ENCODE data around the gene PRR18.
A peak's percentile ranks its signal among the peaks of the same experiment; 100 is the strongest.

PRR18 gene

GRCh38 chr6:166334878-166335277 is 26.7 kb upstream of the PRR18 start:
- DNase-seq (ENCODE audit: low spot score) = no peak

GRCh38 chr6:166333172-166333995 is 25.2 kb upstream of the PRR18 start:
- no peak for DNase-seq (ENCODE audit: low spot score)

- no peak for DNase-seq (ENCODE audit: low spot score)
Measured at GRCh38 chr6:166331503-166332415, 23.6 kb upstream of the PRR18 start.

GRCh38 chr6:166330612-166331011 is 22.4 kb upstream of the PRR18 start:
- DNase-seq (ENCODE audit: low spot score) = no peak

GRCh38 chr6:166325383-166326042 is 17.3 kb upstream of the PRR18 start:
- DNase-seq (ENCODE audit: low spot score) = no peak

- DNase-seq (ENCODE audit: low spot score) = no peak
Measured at GRCh38 chr6:166323395-166323794, 15.2 kb upstream of the PRR18 start.

GRCh38 chr6:166318649-166319600 is 10.7 kb upstream of the PRR18 start:
- DNase-seq (ENCODE audit: low spot score) = no peak

- DNase-seq (ENCODE audit: low spot score) = no peak
Measured at GRCh38 chr6:166318227-166318626, 10.0 kb upstream of the PRR18 start.

GRCh38 chr6:166317261-166318212 is 9.3 kb upstream of the PRR18 start:
- no peak for DNase-seq (ENCODE audit: low spot score)

- no peak for DNase-seq (ENCODE audit: low spot score)
Measured at GRCh38 chr6:166315436-166315835, 7.2 kb upstream of the PRR18 start.

GRCh38 chr6:166314454-166314853 is 6.3 kb upstream of the PRR18 start:
- DNase-seq (ENCODE audit: low spot score) = no peak

- DNase-seq (ENCODE audit: low spot score) = no peak
Measured at GRCh38 chr6:166313255-166314070, 5.3 kb upstream of the PRR18 start.

- DNase-seq (ENCODE audit: low spot score) = no peak
Measured at GRCh38 chr6:166312832-166313231, 4.6 kb upstream of the PRR18 start.

- no peak for DNase-seq (ENCODE audit: low spot score)
Measured at GRCh38 chr6:166310634-166311033, 2.4 kb upstream of the PRR18 start.

- DNase-seq (ENCODE audit: low spot score) = no peak
Measured at GRCh38 chr6:166309977-166310376, 1.8 kb upstream of the PRR18 start.

GRCh38 chr6:166308769-166309589 is 787 bp upstream of the PRR18 start:
- DNase-seq (ENCODE audit: low spot score) = no peak

GRCh38 chr6:166307082-166308032 is 835 bp downstream of the PRR18 start:
- peak; percentile 29 for DNase-seq (ENCODE audit: low spot score)

All from SK-N-DZ (cell line).